Measurements from ENCODE around the gene MYO3A. TPM values are rescaled to one million over a fixed set of nuclear protein-coding genes. Genes with fewer than 3 reads are reported as not detected.

Gene MYO3A
- total RNA-seq, 1 experiment from 2014 or later, result not detected

GRCh38 chr10:26238378-26238777, 304.3 kb downstream of the MYO3A start:
- no peaks in the 10 kb centered on the region for H3F3A ChIP-seq (ENCODE audit: insufficient read depth, low read depth)
- no peak overlapping the region for H3K27ac ChIP-seq
- intact Hi-C loops (cut with micrococcal nuclease; ENCODE audit: unreplicated experiment), result no loop called here
- H3K4me3 ChIP-seq, result no peak overlapping the region
- CTCF ChIA-PET, result no interaction called here
- no peak overlapping the region for H3K4me2 ChIP-seq
- POLR2A ChIA-PET (ENCODE audit: unreplicated experiment), result no interaction called here
- no peaks in the 10 kb centered on the region for H3K9me2 ChIP-seq (ENCODE audit: insufficient read depth)
- H3K27me3 ChIP-seq (ENCODE audit: insufficient read depth, low read depth), result peaks cover 25% of the 10 kb centered on the region; the same call in 1 of the 2 replicates
- H3K4me1 ChIP-seq (replicated peaks; ENCODE audit: insufficient read depth), result no peaks in the 10 kb centered on the region
- no peak for TF ChIP-seq EZH2 (IDR thresholded peaks at IDR 0.05; ENCODE audit: low read depth)
- TF ChIP-seq, protein P1, sequence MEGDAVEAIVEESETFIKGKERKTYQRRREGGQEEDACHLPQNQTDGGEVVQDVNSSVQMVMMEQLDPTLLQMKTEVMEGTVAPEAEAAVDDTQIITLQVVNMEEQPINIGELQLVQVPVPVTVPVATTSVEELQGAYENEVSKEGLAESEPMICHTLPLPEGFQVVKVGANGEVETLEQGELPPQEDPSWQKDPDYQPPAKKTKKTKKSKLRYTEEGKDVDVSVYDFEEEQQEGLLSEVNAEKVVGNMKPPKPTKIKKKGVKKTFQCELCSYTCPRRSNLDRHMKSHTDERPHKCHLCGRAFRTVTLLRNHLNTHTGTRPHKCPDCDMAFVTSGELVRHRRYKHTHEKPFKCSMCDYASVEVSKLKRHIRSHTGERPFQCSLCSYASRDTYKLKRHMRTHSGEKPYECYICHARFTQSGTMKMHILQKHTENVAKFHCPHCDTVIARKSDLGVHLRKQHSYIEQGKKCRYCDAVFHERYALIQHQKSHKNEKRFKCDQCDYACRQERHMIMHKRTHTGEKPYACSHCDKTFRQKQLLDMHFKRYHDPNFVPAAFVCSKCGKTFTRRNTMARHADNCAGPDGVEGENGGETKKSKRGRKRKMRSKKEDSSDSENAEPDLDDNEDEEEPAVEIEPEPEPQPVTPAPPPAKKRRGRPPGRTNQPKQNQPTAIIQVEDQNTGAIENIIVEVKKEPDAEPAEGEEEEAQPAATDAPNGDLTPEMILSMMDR (conservative IDR thresholded peaks at IDR 0.05), result no peak
- no peaks in the 10 kb centered on the region for H3K79me2 ChIP-seq (ENCODE audit: low read depth)
- H2AFZ ChIP-seq, result no peak overlapping the region
- no peaks in the 10 kb centered on the region for H3K36me3 ChIP-seq (ENCODE audit: low read depth)
- no peaks in the 10 kb centered on the region for H3K9me3 ChIP-seq (ENCODE audit: insufficient read depth, low read depth)
- H4K20me1 ChIP-seq (ENCODE audit: insufficient read depth), result no peaks in the 10 kb centered on the region
- no TSS peak for BruUV-seq (replicated peaks)
- no peak for DNase-seq

- CTCF ChIA-PET, result interaction anchor here (0.6 kb wide), 1 partner anchor 1129 kb away, joined by 3 read pairs; no protein-coding TSS in a partner anchor
- Histone ChIP-seq H3K27me3 (ENCODE audit: insufficient read depth, low read depth) (peaks cover 22% of the 10 kb centered on the region; the same call in 1 of the 2 replicates), H3F3A (ENCODE audit: insufficient read depth, low read depth) (no peaks in the 10 kb centered on the region), H3K9me3 (ENCODE audit: insufficient read depth, low read depth) (no peaks in the 10 kb centered on the region), H3K4me3 (no peak overlapping the region), H3K9me2 (ENCODE audit: insufficient read depth) (no peaks in the 10 kb centered on the region), H3K36me3 (ENCODE audit: low read depth) (no peaks in the 10 kb centered on the region), H3K4me2 (no peak overlapping the region), H3K27ac (no peak overlapping the region), H3K4me1 (replicated peaks; ENCODE audit: insufficient read depth) (no peaks in the 10 kb centered on the region), H3K79me2 (ENCODE audit: low read depth) (no peaks in the 10 kb centered on the region), H4K20me1 (ENCODE audit: insufficient read depth) (no peaks in the 10 kb centered on the region), H2AFZ (no peak overlapping the region)
- intact Hi-C loops (cut with micrococcal nuclease; ENCODE audit: unreplicated experiment), result no loop called here
- POLR2A ChIA-PET (ENCODE audit: unreplicated experiment), result no interaction called here
- TF ChIP-seq EZH2 (IDR thresholded peaks at IDR 0.05; ENCODE audit: low read depth), result no peak
- TF ChIP-seq, protein P1 (conservative IDR thresholded peaks at IDR 0.05), result no peak
- no TSS peak for BruUV-seq (replicated peaks)
- DNase-seq, result no peak
Measured at GRCh38 chr10:26242706-26243350, 308.8 kb downstream of the MYO3A start.

GRCh38 chr10:26243351-26243720, 309.3 kb downstream of the MYO3A start:
- CTCF ChIA-PET, result interaction anchor here (0.6 kb wide), 1 partner anchor 1130 kb away, joined by 3 read pairs; no protein-coding TSS in a partner anchor
- no TSS peak for BruUV-seq (replicated peaks)

More at GRCh38 chr10:26243351-26243720, 309.3 kb downstream of the MYO3A start:
- Histone ChIP-seq H3K9me3 (ENCODE audit: insufficient read depth, low read depth) (no peaks in the 10 kb centered on the region), H3F3A (ENCODE audit: insufficient read depth, low read depth) (no peaks in the 10 kb centered on the region), H4K20me1 (ENCODE audit: insufficient read depth) (no peaks in the 10 kb centered on the region), H3K9me2 (ENCODE audit: insufficient read depth) (no peaks in the 10 kb centered on the region), H3K4me1 (replicated peaks; ENCODE audit: insufficient read depth) (no peaks in the 10 kb centered on the region), H2AFZ (no peak overlapping the region), H3K36me3 (ENCODE audit: low read depth) (no peaks in the 10 kb centered on the region), H3K4me3 (no peak overlapping the region), H3K79me2 (ENCODE audit: low read depth) (no peaks in the 10 kb centered on the region), H3K4me2 (no peak overlapping the region), H3K27me3 (ENCODE audit: insufficient read depth, low read depth) (peaks cover 22% of the 10 kb centered on the region; the same call in 1 of the 2 replicates), H3K27ac (no peak overlapping the region)
- intact Hi-C loops (cut with micrococcal nuclease; ENCODE audit: unreplicated experiment), result no loop called here
- no peak for TF ChIP-seq EZH2 (IDR thresholded peaks at IDR 0.05; ENCODE audit: low read depth)
- TF ChIP-seq, protein P1 (conservative IDR thresholded peaks at IDR 0.05), result no peak
- no peak for DNase-seq
- POLR2A ChIA-PET (ENCODE audit: unreplicated experiment), result no interaction called here

Measured in PC-9 (cell line).